Measurements from ENCODE around the gene SMAP1. TPM values are rescaled to one million over a fixed set of nuclear protein-coding genes. Genes with fewer than 3 reads are reported as not detected.

Gene SMAP1
- total RNA-seq, 4 donors from 2014 or later: 16.6 to 29.4 (median 22.0) TPM

GRCh38 chr6:70879496-70879895, 211.8 kb downstream of the SMAP1 start:
- DNase-seq (ENCODE audit: low spot score): no peak
- TF ChIP-seq CTCF (IDR thresholded peaks at IDR 0.05): no peak
- ATAC-seq (ENCODE audit: low FRiP score): no peak

- peak in 2 of 3 donors; percentile 52 to 80 for TF ChIP-seq CTCF (IDR thresholded peaks at IDR 0.05)
- DNase-seq (ENCODE audit: low spot score): no peak
- peak; percentile 72 for ATAC-seq (ENCODE audit: low FRiP score)
These were observed 216.6 kb downstream of the SMAP1 start for GRCh38 chr6:70884074-70884983.

DNA sequence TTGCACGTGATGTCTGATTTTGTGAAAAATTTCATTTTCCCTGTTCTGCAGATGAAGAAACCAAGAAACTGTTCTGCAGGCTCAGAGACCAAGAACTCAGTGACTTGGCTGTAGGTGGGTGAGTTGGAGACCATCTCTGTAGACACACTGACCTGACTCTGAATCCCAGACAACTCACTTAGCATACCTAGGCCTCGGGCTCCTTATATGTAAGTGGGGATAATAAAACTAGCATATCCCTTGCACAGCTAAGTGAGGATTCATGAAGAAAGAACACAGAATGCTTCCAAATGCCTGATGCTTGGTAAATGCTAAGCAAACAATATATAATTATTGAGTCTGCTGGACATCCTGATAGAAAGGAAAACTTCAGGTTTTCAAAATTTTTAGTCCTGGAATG, 218.4 kb downstream of the SMAP1 start:
- no peak for TF ChIP-seq CTCF (IDR thresholded peaks at IDR 0.05)
- ATAC-seq (ENCODE audit: low FRiP score): no peak
- no peak for DNase-seq (ENCODE audit: low spot score)

- DNase-seq (ENCODE audit: low spot score) (no peak), ATAC-seq (ENCODE audit: low FRiP score) (no peak)
- TF ChIP-seq CTCF (IDR thresholded peaks at IDR 0.05): no peak
These were observed 219.0 kb downstream of the SMAP1 start for GRCh38 chr6:70886661-70887060.

DNA sequence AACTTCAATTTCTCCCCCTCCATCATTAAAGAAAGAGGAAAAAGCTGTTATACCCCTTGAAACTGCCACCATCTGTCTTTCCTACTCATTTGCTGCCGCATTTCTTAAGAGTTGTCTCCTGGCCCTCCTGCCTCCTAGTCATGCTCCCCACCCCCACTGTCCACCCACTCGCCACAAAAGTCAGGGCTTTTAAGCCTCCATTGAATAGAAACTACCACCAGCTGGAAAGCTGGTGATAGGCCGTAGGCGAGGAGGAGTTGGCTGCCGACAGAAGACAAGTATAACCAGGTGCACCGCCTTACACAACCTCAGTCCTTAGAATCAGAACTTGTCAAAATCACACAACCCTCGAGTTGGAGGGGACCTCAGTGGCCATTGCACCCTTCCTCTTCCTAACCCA, 221.6 kb downstream of the SMAP1 start:
- DNase-seq (ENCODE audit: low spot score) (no peak), ATAC-seq (ENCODE audit: low FRiP score) (no peak)
- no peak for TF ChIP-seq CTCF (IDR thresholded peaks at IDR 0.05)

DNA sequence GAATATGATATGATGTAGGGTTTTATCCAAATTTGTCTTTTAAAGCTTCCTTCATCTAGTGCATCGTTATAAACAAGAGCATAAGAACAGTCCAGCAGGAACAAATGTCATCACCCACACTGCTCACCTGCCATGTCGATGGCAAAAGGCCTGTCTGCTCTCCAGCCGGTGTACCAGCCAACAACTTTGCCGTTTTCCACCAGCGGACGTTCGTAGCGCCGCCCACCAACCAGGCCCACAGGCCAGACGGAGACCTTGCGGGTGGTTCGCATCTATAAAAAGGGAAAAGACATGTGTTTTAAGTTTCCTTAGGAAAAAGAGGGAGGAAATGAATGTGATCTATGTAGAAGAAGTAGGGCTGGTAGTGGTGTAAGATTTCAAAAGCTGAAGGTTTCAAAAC, 226.3 kb downstream of the SMAP1 start:
- TF ChIP-seq CTCF (IDR thresholded peaks at IDR 0.05): no peak
- DNase-seq (ENCODE audit: low spot score) (no peak), ATAC-seq (ENCODE audit: low FRiP score) (no peak)

DNA sequence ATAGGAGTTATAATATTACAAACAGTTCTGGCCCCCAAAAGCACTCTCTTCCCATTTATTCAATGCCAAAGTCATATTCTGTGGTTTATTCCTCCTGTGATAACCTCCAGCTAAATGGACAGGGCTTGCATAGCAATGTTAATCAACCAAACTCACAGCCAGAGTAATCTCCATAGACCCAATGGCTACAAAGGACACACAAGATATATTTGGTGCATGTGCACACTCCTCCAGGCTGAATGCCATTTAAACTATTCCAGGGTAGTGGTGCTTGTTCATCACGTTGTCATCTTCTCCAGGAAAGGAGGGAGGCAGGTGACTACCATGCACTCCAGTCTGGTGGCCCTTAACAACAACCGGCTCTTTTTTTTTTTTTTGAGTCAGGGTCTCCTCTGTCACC, 232.4 kb downstream of the SMAP1 start:
- TF ChIP-seq CTCF (IDR thresholded peaks at IDR 0.05): no peak
- no peak for DNase-seq (ENCODE audit: low spot score)
- no peak for ATAC-seq (ENCODE audit: low FRiP score)

All from omental fat pad (tissue), 4 donors.